WTC11 (cell line): Measurements from ENCODE around the gene SORT1.

Experiments used
- CREB1 ChIP-seq: sonication (generic); formaldehyde crosslinking; IDR thresholded peaks from 2 replicates; pipeline ENCODE4 v1.8.0; 2023; ENCODE audit warnings: mild to moderate bottlenecking, missing genetic modification reagents
- CTCF ChIP-seq: fragments of 200-600 bp; IDR thresholded peaks from 2 replicates; pipeline ENCODE4 v1.8.0; 2022; ENCODE audit warnings: antibody characterized with exemption
- FOXJ3 ChIP-seq: sonication (generic); formaldehyde crosslinking; IDR thresholded peaks from 2 replicates; pipeline ENCODE4 v1.9.0; 2021; ENCODE audit warnings: missing genetic modification reagents, mild to moderate bottlenecking, borderline replicate concordance
- USF1 ChIP-seq: sonication (generic); formaldehyde crosslinking; IDR thresholded peaks from 2 replicates; pipeline ENCODE4 v1.8.0; 2022; ENCODE audit warnings: mild to moderate bottlenecking, missing genetic modification reagents

- TF ChIP-seq CTCF = no peak
- TF ChIP-seq USF1 (CRISPR knock-in tag) = no peak
- no peak for TF ChIP-seq FOXJ3 (CRISPR knock-in tag)
- no peak for TF ChIP-seq CREB1 (CRISPR knock-in tag)
These were observed 136.1 kb downstream of the SORT1 start for GRCh38 chr1:109261578-109261977.
